OCI-LY3 (cell line): ENCODE data around the gene TLE3.

ENCODE experiments used
- EZH2phosphoT487 ChIP-seq: fragments of 200-600 bp; shearing (Covaris generic); IDR thresholded peaks from 2 replicates; pipeline ENCODE4 v1.6.1; 2018; ENCODE audit warnings: antibody characterized with exemption, mixed run types, low read depth
- TF ChIP-seq, protein P1 (sequence below): fragments of 200-600, 300-600 bp; sonication (generic); IDR thresholded peaks from 2 replicates; pipeline ENCODE4 v1.5.1; 2014; ENCODE audit warnings: antibody characterized with exemption, low read length, low read depth

DNA sequence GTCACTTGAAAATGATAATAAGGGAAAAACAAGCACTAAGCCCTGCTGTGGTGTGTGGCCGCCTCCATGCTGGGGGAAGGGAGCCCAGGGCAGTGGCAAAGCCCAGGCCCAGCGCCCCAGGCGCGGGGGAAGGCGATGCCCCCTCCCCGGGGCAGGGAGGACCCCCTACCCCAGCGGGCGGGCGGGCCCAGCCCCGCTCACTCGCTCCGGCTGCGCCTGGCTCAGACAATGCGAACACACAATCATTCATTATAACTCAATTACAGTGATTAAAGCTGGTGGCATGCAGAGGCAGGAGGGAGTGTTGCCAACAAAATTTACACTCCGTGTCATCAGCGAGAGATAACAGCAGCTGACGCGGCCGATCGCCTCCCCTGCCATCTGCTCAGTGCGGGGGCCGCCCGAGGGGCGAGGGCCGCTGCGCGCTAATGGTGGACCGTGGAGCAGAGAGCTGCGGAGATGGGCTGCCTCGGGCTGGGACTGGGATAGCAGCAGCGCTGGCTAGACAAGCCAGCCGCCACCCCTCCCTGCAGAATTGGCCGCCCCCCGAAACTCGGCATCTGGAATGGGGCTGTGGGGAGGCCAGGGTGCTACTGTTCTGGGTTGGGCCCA lies 64.1 kb downstream of the TLE3 start:
- TF ChIP-seq, protein P1, sequence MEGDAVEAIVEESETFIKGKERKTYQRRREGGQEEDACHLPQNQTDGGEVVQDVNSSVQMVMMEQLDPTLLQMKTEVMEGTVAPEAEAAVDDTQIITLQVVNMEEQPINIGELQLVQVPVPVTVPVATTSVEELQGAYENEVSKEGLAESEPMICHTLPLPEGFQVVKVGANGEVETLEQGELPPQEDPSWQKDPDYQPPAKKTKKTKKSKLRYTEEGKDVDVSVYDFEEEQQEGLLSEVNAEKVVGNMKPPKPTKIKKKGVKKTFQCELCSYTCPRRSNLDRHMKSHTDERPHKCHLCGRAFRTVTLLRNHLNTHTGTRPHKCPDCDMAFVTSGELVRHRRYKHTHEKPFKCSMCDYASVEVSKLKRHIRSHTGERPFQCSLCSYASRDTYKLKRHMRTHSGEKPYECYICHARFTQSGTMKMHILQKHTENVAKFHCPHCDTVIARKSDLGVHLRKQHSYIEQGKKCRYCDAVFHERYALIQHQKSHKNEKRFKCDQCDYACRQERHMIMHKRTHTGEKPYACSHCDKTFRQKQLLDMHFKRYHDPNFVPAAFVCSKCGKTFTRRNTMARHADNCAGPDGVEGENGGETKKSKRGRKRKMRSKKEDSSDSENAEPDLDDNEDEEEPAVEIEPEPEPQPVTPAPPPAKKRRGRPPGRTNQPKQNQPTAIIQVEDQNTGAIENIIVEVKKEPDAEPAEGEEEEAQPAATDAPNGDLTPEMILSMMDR: no peak
- no peak for TF ChIP-seq EZH2phosphoT487
